Subcutaneous adipose tissue (tissue), 4 donors: ENCODE data around the gene SLC45A2. TPM values are rescaled to one million over a fixed set of nuclear protein-coding genes. Genes with fewer than 3 reads are reported as not detected.

Experiments used
- total RNA-seq, 4 donors: library from RNA; depleted of rRNA; stranded (reverse); fragments of >200 nt; gene quantifications; one replicate each; pipeline ENCODE4 v1.1.0, GENCODE V29; 2016
- TF ChIP-seq, protein P1 (sequence below): fragments of 450-650 bp; IDR thresholded peaks from one replicate; pipeline ENCODE4 v1.5.1; 2016; ENCODE audit warnings: low read depth, mild to moderate bottlenecking, control low read depth, antibody characterized with exemption, moderate library complexity

The SLC45A2 gene
- total RNA-seq, 4 donors from 2014 or later, result not detected

DNA sequence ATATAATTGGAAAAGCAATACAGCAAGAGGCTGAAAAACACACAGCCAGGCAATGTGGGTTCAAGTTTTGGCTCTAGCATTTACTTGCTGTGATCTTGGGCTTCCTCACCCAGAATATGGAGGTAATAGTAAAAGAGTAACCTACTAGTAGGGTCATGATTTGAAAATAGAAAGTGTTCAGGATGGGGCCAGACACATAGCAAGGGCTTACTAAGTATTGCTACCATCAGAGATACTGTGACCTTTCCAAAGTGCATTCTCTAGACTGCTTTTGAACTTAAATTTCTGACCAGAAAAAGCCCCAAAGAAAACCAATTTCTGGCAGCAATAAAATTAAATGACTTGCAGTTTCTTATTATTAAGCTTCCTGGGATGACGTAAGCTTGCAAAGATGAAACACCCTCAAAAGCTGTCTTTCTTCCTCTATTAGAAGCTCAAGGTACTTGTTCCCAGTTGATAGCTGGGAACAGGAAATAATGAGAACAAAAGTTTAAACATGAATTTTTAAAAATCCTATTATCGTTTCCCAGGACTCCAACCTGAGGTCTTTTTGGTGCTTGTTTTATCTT, 20.3 kb downstream of the SLC45A2 start:
- TF ChIP-seq, protein P1, sequence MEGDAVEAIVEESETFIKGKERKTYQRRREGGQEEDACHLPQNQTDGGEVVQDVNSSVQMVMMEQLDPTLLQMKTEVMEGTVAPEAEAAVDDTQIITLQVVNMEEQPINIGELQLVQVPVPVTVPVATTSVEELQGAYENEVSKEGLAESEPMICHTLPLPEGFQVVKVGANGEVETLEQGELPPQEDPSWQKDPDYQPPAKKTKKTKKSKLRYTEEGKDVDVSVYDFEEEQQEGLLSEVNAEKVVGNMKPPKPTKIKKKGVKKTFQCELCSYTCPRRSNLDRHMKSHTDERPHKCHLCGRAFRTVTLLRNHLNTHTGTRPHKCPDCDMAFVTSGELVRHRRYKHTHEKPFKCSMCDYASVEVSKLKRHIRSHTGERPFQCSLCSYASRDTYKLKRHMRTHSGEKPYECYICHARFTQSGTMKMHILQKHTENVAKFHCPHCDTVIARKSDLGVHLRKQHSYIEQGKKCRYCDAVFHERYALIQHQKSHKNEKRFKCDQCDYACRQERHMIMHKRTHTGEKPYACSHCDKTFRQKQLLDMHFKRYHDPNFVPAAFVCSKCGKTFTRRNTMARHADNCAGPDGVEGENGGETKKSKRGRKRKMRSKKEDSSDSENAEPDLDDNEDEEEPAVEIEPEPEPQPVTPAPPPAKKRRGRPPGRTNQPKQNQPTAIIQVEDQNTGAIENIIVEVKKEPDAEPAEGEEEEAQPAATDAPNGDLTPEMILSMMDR, result no peak

DNA sequence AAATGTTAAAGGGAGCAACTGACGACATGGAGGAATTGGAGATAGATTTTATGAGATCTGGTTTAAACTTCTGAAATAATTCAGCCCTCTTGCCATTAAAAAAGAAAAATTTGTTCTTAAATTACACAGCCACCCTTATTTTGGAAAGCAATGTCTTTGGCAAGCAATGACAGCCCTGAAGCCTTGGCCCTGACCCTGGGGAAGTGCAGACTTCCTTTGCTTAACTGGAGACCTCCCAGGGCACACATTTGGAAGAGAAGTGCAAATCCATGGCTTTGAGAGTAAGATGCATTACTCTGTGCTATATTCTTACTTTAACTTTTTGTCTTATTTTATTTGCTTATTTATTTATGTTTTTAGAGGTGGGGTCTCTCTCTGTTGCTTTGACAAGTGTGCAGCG, 26.3 kb downstream of the SLC45A2 start:
- TF ChIP-seq, protein P1, result no peak

DNA sequence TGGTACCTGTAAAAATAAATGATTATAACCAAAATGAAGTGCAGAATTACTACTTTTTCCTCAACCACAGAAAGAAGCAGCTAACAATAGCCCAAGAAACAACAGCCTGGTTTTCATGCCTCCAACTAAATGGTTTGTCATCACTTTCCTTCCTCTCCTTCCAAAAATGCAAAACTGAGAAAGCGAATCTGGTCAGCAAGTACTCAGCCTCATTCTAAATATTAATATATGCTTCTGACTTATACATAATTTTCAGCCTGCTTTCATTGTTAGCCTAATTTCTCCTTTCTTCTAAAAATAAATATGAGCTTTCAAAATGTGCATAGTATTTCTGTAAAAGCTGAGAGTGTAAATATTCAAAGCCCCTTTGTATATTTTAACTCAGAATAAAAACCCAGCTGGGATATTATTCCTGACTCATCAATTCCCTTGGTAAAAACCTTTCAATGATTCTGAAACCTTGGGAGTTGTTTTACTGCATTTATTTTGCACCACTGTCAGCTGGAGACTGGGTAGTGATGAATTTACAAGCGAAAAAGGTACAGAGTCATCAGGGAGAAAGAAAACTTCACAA, 26.8 kb downstream of the SLC45A2 start:
- TF ChIP-seq, protein P1, result no peak

DNA sequence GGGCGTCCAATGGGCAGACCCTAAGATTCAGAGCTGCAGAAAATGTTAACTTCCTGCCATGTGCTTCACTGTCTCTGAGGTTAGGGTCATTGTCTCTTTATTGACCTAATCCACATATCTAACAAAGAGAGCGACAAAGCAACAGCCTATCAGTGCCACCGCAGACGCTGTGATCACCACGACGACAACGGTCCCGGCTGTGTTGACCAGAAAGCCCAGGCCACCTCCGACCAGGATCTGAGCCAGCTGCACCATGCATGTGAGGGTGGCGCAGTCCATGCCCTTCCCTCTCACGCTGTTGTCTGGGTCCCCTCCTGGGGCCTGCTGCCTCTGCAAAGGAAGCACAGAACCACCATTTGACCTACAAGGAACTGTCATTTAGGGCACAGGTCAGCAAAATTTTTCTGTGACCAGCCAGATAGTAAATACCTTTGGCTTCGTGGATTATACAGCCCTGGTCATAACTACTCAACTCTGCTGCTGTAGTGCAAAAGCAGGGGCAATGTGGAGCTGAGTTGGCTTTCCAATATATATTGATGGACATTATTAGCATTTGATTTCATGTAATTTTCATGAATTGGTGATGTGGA, 39.9 kb downstream of the SLC45A2 start:
- TF ChIP-seq, protein P1, result no peak

DNA sequence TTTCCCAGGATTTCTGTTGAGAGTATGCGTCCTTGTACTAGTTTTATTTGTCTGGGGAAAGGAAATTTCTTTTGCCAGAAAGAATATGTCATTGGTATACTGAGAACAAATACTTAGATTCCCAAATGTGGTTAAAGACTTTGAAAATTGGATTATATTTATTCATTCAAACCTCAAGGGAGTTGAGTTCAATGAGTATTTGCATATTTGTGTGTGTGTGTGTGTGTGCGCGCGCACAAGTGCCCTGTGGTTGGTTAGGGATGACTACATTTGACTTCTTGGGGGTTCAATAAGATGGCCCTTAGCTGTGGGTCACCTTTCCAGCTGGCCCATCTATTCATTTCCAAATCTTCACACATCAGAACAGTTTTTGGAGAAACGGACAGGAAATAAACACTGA, 43.4 kb downstream of the SLC45A2 start:
- TF ChIP-seq, protein P1, result no peak

DNA sequence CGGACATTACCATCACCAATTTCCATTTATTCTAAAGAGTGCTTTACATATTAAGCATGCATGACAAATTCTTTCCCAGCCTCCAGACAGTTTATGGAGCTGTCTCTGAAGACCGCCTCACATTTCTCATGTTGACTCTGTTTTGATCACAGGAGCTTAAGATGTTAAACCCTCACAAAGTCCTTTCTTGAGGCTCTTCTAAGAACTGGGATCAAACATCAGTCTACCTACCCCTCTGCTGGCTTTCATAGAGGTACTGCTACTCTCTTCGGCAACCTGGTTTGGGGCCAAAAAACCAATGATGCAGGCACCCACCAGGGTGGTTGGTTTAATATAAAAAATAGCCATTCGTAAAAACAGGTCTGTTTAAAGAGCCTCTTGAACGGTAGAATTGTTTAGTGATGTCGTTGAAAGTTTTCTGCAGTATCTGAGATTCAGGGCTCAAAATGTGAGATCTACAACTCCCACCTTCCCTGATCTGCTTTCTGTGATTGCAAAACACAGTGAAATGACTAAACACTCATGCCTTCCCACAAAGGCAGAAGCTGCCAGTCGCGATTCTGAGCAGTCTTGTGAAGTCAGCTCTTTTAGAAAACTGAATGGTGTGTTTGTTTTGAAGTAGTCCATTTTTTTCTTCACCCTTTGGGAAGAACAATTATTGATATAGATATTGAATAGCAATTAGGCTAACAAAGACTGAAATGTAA, 44.8 kb downstream of the SLC45A2 start:
- TF ChIP-seq, protein P1, result no peak

DNA sequence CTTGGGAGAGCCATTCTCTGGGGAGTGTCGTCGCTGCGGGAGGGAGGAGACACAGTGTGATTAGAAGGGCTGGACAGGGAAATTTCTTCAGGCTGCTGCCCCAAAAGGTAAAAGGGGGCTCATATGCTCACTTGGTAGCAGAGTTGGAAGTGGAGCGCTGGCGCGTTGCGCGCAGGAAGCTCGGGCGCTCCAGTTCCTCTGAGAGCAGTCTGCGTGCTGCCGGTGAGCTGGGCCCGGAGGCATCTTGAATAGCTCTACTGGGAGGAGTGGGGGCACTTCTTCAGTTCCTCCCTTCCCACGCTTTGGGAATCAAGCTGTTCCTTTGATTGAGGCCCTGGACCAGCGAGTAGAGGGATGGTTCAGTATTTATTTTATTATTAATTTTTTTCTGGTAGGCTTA, 45.6 kb downstream of the SLC45A2 start:
- TF ChIP-seq, protein P1, result no peak
